ENCODE measurements around the gene ZNF766. TPM values are rescaled to one million over a fixed set of nuclear protein-coding genes. Genes with fewer than 3 reads are reported as not detected.

Gene ZNF766
- total and polyA plus RNA-seq, 2 of the 8 experiments (the other 6 are each of a cell fraction or from before 2014, with no cell fraction given) = 8.3 to 31.9 TPM

DNA sequence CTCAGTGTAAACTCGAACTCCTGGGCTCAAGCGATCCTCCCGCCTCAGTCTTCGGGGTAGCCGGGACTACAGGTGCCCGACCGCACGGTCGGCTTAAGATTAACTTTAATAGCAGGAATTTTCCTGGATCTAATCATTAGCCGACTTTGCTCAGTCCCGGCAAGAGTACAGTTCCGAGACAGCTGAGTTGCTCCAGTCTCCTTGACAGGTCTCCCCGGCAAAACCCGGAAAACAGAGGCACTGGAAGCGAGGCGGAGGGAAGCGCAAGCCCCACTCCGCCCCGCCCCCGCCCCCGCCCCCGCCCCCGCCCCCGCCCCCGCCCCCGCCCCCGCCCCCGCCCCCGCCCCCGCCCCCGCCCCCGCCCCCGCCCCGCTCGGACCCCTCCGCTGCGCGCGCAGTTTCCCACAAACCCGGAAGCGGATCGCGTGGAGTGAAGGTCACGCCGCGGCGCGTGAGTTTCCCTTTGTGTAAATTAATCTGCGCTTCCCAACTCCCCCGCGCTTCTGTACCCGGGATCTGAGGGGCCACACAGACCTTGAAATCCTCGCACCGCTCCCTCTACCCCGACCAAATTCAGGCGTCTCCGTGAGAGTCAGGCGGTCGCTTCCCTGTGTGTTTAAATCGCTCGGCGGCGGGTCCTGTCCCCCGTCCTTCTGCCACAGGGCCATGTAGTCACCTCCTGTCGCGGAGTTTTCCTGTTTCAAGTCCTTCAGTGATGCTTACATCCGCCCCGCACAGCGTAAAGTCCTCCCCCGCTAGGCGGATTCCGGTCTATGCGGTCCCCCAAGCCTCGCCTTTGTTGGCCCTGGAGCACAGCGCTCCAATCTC, 27.6 kb downstream of the ZNF766 start, which contains the start of gene ZNF480 (continued):
- TF ChIP-seq RBBP5 (IDR thresholded peaks at IDR 0.05; ENCODE audit: borderline replicate concordance, low read depth, low read length) = peak; percentile 58; the same call in 1 of the 2 replicates
- no peak for TF ChIP-seq RNF2 (IDR thresholded peaks at IDR 0.05; ENCODE audit: borderline replicate concordance, low read depth, low read length, missing control alignments, poor library complexity, severe bottlenecking)
- TF ChIP-seq RXRA (IDR thresholded peaks at IDR 0.05; ENCODE audit: insufficient read depth, low read depth, low read length) = no peak
- TF ChIP-seq NRF1 (IDR thresholded peaks at IDR 0.05; ENCODE audit: low read depth, low read length) = no peak
- peak; percentile 34 to 78; a peak in 2 of 4 replicates for TF ChIP-seq SIN3A (conservative IDR thresholded peaks at IDR 0.05 in 1 of 2, IDR thresholded peaks at IDR 0.05 in 1 of 2; ENCODE audit: low read depth in 1 of 2, low read length in 2 of 2)
- peak; percentile 96 for TF ChIP-seq KDM4A (IDR thresholded peaks at IDR 0.05; ENCODE audit: low read depth, low read length, severe bottlenecking)
- TF ChIP-seq POLR2AphosphoS5 (IDR thresholded peaks at IDR 0.05; ENCODE audit: low read depth, low read length) = no peak; the same call in none of the 2 replicates

All from H1 (cell line).